ENCODE data around the gene PHB1. TPM values are rescaled to one million over a fixed set of nuclear protein-coding genes. Genes with fewer than 3 reads are reported as not detected.

The PHB1 gene
- total RNA-seq, 2 experiments from 2014 or later, result 24.2 to 31.6 TPM

- H3K27me3 Mint-ChIP-seq, result peaks cover 66% of the 10 kb centered on the region
- no peak for TF ChIP-seq CTCF (IDR thresholded peaks at IDR 0.05)
- H3K27ac Mint-ChIP-seq, result no peak overlapping the region
- no peaks in the 10 kb centered on the region for H3K4me1 Mint-ChIP-seq (ENCODE audit: low read depth)
- Histone ChIP-seq H3K4me3 (ENCODE audit: low read length) (no peak overlapping the region), H3K27me3 (ENCODE audit: control insufficient read depth in 1 of 2, insufficient read depth in 2 of 2, low read length in 2 of 2) (peaks cover 28 to 31% of the 10 kb centered on the region in 2 experiments), H3K9me3 (ENCODE audit: control insufficient read depth in 1 of 2, insufficient read depth in 1 of 2, low read length in 2 of 2) (peaks cover 0 to 6% of the 10 kb centered on the region in 2 experiments), H3K4me1 (ENCODE audit: insufficient read depth, low read length) (no peaks in the 10 kb centered on the region), H3K36me3 (ENCODE audit: insufficient read depth, low read length) (no peaks in the 10 kb centered on the region), H3K27ac (ENCODE audit: low read depth in 1 of 2, low read length in 2 of 2) (no peak overlapping the region)
- ChIA-PET CTCF (no interaction called here), POLR2A (no interaction called here)
- no peaks in the 10 kb centered on the region for H3K9me3 Mint-ChIP-seq
- intact Hi-C loops (cut with DNase I, micrococcal nuclease), result no loop called here
- no peaks in the 10 kb centered on the region for H3K36me3 Mint-ChIP-seq (ENCODE audit: low read depth)
- no peak for DNase-seq
- ATAC-seq (ENCODE audit: poor library complexity), result no peak
- H3K4me3 Mint-ChIP-seq, result no peak overlapping the region
Measured at GRCh38 chr17:49441578-49441977, 26.9 kb upstream of the PHB1 start.

- no peak overlapping the region for H3K27ac ChIP-seq (ENCODE audit: low read depth in 1 of 2, low read length in 2 of 2)
- Mint-ChIP-seq H3K9me3 (no peaks in the 10 kb centered on the region), H3K4me3 (no peak overlapping the region), H3K4me1 (ENCODE audit: low read depth) (no peaks in the 10 kb centered on the region), H3K27me3 (peaks cover 68% of the 10 kb centered on the region), H3K36me3 (ENCODE audit: low read depth) (no peaks in the 10 kb centered on the region), H3K27ac (no peak overlapping the region)
- no peak for TF ChIP-seq CTCF (IDR thresholded peaks at IDR 0.05)
- intact Hi-C loops (cut with DNase I, micrococcal nuclease), result no loop called here
- POLR2A ChIA-PET, result no interaction called here
- H3K27me3 ChIP-seq (ENCODE audit: control insufficient read depth in 1 of 2, insufficient read depth in 2 of 2, low read length in 2 of 2), result peaks cover 28 to 31% of the 10 kb centered on the region in 2 experiments
- peaks cover 0 to 6% of the 10 kb centered on the region in 2 experiments for H3K9me3 ChIP-seq (ENCODE audit: control insufficient read depth in 1 of 2, insufficient read depth in 1 of 2, low read length in 2 of 2)
- no peaks in the 10 kb centered on the region for H3K4me1 ChIP-seq (ENCODE audit: insufficient read depth, low read length)
- no peak for DNase-seq
- no peaks in the 10 kb centered on the region for H3K36me3 ChIP-seq (ENCODE audit: insufficient read depth, low read length)
- ATAC-seq (ENCODE audit: poor library complexity), result no peak
- CTCF ChIA-PET, result no interaction called here
- H3K4me3 ChIP-seq (ENCODE audit: low read length), result no peak overlapping the region
Measured at GRCh38 chr17:49440581-49440980, 25.9 kb upstream of the PHB1 start.

GRCh38 chr17:49439673-49440571 lies 25.2 kb upstream of the PHB1 start:
- H3K4me1 Mint-ChIP-seq (ENCODE audit: low read depth), result no peaks in the 10 kb centered on the region
- H3K4me3 ChIP-seq (ENCODE audit: low read length), result no peak overlapping the region
- no peaks in the 10 kb centered on the region for H3K9me3 Mint-ChIP-seq
- intact Hi-C loops (cut with DNase I, micrococcal nuclease), result no loop called here
- CTCF ChIA-PET, result no interaction called here
- peaks cover 68% of the 10 kb centered on the region for H3K27me3 Mint-ChIP-seq
- H3K27ac Mint-ChIP-seq, result no peak overlapping the region
- no peaks in the 10 kb centered on the region for H3K36me3 ChIP-seq (ENCODE audit: insufficient read depth, low read length)
- DNase-seq (no peak), ATAC-seq (ENCODE audit: poor library complexity) (no peak)
- H3K36me3 Mint-ChIP-seq (ENCODE audit: low read depth), result no peaks in the 10 kb centered on the region
- H3K27me3 ChIP-seq (ENCODE audit: control insufficient read depth in 1 of 2, insufficient read depth in 2 of 2, low read length in 2 of 2), result peaks cover 28 to 30% of the 10 kb centered on the region in 2 experiments
- no peaks in the 10 kb centered on the region for H3K4me1 ChIP-seq (ENCODE audit: insufficient read depth, low read length)
- TF ChIP-seq CTCF (IDR thresholded peaks at IDR 0.05), result no peak
- POLR2A ChIA-PET, result no interaction called here
- peaks cover 0 to 6% of the 10 kb centered on the region in 2 experiments for H3K9me3 ChIP-seq (ENCODE audit: control insufficient read depth in 1 of 2, insufficient read depth in 1 of 2, low read length in 2 of 2)
- H3K4me3 Mint-ChIP-seq, result no peak overlapping the region
- H3K27ac ChIP-seq (ENCODE audit: low read depth in 1 of 2, low read length in 2 of 2), result no peak overlapping the region
